Mesenteric fat pad (tissue), 1 donor: ENCODE data around the gene UGT1A8. TPM values are rescaled to one million over a fixed set of nuclear protein-coding genes. Genes with fewer than 3 reads are reported as not detected.
"Not testable (repeated sequence)": the region's sequence is repeated elsewhere in the genome, so short reads cannot be mapped to it uniquely, and the experiment has no call there.

Source experiments
- DNase-seq: peaks from one replicate; pipeline ENCODE4 v3.0.0-alpha.2; 2020; ENCODE audit warnings: low spot score
- total RNA-seq: library from RNA; stranded (reverse); fragmentation: NEBNext Ultra II Directional; extraction: Animal tissue kit (Norgen Biotek cat#: 25700); gene quantifications from one replicate; pipeline ENCODE4 v1.2.1, GENCODE V29; 2021
- donor health status: DM: yes; HTN: yes; CAD: no.

UGT1A8 gene
- total RNA-seq, 1 donor from 2014 or later = not detected

DNA sequence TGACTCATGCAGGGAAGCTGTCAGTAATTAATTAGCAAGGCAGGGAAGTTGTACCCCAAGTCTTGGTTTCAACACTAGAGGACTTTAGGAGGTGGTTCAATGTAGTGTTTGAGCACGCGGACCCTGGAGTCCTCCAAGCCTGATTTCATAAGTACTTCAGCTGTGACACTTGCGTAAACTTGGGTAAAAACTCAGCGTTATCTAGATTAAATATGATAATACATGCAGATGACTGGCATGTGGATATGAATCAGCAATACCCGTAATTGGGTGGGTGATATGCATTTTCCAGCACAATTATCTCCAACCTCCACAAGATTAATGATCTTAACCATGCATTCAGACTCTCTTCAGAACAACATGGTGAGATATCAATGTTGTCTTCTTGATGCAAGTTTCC is 69.5 kb downstream of the UGT1A8 start:
- no peak for DNase-seq

DNA sequence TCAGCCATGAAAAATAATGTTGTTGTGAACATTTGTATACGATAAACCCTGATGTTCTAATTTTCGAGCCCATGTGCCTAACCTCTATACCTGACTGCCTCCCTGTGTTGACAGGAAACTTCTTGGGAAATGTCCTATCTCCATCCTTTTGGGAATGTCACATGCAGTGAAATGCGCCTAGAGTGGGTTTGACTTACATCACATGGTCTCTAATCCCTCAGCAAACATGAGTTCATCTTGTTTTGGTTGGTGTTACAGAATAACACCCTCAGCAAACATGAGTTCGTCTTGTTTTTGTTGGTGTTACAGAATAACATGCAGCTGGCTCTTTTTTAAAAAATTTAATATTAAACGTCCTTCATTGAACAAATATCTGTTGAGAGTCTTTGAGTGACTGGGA is 70.9 kb downstream of the UGT1A8 start:
- DNase-seq = no peak

DNA sequence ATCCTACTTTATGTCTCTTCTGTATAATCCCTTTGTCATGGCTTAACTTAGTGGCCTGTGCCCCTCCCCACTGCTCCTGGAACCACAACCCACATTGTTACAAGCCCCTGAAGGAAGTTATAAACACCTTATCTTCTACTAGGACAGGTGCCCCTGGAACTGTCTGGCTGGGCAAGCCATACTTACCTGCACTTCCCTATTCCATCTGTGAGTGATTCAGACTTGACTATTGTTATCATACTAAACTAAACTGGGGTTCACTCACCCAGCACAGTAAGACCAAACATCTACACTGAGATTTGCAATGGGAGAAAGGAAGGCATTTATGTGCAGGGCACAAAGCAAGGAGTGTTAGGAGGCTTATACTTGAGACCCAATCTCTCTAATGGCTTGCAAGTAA is 71.6 kb downstream of the UGT1A8 start:
- DNase-seq = no peak

DNA sequence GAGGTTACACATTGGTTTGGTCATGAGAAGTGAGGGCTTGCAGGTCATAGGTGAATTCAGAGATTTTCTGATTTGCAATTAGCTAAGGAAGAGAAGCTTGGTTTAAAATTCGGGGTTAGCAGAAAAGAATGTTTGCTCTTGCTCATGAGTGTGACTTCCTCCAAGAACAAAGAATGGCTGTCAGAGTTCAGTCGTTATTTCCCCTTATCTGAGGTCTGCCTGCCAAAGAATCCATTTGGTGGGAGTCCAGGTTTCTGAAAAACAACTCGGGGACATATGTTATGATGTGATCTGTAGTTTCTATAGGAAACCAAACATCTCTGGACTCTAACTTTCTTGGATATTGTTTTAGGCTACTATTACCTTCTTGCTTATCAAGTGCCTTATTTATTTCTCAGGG is 72.1 kb downstream of the UGT1A8 start:
- no peak for DNase-seq

DNA sequence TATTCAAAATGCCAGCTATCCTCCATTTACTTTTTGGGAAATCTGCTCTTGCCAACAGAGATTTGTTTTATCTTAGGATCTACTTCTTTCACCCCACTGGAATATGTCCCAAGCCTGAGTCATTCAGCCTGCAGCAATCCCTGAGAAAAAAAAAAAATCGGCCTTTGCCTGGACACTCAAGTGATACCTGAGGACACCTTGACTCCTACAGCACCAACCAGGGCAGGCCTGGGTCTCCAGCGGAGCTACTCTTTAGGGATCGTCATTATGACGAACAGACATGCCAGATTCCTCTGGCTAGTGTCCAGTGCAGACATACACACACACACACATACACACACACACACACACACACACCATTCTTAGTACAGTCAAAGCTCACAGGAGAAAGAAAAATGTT is 73.0 kb downstream of the UGT1A8 start:
- DNase-seq = no peak

DNA sequence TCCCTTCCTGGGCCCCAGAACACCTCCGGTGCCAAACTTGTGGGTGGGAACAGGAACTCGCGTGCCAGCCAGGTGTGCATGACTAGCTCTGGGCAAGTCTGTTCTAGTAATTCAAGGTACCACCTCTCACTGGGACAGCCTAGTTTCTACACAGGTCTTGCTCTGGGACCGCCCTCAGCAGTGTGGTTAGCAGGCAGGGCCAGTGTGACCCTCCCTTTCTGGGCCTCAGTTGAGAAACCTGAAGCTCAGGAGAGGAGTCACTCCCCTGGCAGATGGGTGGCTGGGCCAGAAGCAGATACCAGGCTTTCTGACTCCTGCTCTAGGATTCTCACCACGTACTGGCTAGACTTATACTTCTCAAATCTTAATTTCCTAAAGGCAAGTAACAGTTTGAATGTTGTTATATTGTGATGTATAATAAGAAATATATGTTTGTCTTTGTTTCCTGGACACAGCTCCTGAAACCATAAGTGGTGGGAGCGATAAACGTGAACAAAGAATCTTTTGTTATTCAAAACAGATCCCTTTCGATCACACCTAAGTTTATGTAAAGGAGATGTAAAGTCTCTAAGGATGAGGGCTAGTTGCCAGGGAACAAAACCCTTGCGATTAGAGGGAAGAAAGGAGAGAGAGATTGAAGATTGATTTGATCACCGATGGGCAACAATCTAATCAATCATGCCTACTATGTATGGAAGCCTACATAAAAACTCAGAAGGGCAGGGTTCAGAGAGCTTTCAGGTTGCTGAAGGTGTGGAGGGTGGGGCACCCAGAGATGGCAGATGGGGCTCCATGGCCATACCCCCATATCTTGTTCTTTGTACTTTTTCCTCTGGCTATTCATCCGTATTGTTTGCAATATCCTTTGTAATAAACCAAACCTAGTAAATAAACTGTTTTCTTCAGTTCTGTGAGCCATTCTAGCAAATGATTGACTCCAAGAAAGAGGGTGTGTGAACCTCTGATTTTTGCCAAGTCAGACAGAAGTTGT is 74.3 kb downstream of the UGT1A8 start:
- no peak for DNase-seq

DNA sequence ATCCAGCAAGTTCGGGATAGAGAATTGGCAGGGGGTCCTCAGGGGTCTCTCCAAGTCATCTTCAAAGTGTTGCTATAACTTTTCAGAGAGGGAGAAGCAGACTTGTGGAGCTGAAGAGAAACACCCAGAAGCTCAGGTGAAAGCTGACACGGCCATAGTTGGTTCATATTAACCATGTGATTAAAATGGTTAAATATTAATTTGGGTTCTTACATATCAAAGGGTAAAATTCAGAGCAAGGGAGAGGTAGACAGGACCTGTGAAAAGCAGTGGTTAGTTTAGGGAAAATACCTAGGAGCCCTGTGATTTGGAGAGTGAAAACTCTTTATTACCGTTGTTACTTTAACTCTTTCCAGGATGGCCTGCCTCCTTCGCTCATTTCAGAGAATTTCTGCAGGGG is 75.2 kb downstream of the UGT1A8 start, which contains the start of gene UGT1A6:
Gene UGT1A6 (plus strand): TSS at position 243 of the 400 bp plus-strand sequence. CDS start 115 bp downstream, at position 358.
- DNase-seq = no peak

DNA sequence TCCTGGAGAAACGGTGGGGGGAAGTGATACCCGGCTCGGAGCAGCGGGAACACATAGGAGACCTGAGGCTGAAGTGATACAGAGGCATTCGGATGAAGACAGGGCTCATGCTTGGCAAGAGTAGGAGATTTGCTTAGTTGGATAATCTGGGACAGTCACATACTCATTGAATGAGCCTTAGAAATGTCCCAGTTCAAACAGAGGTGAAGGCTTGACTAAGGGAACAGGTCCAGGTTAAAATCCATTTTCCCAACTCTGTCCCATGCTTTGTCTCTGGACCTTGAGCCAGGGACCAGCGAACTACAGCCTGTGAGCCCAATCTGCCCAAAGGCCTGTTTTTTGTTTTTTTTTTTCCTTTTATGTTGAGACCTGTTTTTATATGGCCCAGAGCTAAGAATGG is 76.5 kb downstream of the UGT1A8 start:
- no peak for DNase-seq

DNA sequence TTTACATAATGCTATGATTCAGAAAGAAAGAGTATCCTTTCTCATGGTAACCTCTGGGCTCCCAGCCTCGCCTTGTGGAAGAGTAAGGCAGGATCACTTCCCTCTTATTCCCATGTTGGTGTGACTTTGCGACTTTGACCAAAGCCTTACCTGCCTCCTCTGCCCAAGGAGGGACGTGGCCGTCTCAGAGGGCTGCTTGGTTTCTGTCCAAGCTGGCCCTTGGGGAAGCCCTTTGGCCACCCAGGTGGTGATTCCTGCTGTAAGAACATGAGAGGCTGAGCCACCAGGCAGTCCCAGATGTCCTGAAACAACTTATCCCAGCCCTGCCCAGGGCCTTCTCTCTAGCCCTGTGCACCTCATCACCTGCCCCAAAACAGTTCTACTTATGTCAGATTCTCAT is 81.3 kb downstream of the UGT1A8 start:
- no peak for DNase-seq

DNA sequence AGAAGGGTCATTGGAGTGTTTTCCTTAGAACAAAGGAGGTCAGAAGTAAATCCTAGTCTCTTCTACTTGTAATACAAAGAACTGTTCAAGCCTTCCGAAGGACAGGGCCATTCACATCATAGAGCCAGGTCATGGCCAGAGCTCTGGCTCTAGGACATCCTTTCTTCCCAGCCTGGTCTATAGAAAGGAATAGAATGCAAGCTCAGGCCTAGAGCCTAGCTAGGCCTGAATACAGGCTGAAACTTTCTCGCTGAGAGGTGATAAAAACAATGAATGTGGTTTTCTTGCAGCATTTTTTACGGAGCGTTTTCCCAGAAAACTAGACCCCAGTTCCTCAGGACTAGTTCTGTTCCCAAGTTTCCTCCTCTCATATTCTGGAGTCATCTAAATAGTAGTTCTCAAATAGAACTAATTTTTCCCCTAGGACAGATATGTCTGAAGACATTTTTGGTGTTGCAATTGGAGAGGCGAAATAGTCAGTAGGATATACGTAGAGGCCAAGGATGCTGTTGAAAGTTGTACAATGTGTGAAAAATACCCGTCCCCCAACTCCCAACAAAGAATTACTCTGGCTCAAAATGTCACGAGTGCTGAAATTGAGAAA is 82.1 kb downstream of the UGT1A8 start:
- no peak for DNase-seq

DNA sequence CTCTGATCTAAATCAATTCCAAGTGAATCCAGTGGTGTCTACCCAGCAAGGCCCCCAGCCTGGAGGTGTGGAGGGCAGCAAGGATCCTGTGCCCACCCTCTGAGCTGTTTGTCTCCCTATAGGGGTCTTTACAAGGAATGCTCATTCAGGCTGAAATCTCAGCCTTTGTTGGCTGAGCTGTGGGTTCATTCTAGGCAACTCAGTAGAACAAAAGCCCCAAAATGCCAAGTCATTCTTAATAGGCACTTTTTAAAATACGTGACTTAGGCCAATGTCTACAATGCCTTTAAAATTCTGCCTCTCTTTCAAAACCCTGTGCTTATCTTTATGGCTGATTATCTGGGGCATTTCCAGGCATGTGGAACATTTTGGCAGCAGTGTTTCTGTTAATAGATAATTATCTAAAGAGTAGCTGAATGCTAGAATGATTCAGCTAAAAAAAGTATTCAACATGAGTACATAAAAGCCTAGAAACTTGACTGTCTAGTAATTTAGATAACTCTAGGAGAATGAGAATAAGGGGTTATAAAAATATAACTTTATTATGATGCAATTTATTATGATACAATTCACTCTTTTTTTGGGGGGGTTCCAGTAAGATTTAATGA is 82.7 kb downstream of the UGT1A8 start:
- no peak for DNase-seq

DNA sequence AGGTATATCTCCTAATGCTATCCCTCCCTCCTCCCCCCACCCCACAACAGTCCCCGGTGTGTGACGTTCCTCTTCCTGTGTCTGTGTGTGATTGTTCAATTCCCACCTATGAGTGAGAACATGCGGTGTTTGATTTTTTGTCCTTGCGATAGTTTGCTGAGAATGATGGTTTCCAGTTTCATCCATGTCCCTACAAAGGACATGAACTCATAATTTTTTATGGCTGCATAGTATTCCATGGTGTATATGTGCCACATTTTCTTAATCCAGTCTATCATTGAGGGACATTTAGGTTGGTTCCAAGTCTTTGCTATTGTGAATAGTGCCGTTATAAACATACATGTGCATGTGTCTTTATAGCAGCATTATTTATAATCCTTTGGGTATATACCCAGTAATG is 83.4 kb downstream of the UGT1A8 start:
- not testable (repeated sequence) for DNase-seq

DNA sequence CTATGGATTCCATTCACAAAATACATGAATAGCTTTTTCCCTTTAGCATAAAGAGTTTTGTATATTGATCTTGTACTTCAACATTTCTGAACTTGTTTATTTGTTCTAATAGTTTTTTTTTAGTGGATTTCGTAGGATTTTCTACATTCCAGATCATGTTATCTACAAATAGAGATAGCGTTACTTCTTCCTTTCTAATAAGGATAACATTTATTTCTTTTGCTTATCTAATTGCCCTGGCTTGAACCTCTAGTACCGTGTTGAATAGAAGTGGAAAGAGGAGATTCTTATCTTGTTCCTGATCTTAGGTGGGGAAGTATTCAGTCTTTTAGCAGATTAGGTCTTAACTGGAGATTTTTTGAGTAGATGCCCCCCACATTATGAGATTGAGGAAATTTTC is 84.8 kb downstream of the UGT1A8 start:
- DNase-seq = no peak

DNA sequence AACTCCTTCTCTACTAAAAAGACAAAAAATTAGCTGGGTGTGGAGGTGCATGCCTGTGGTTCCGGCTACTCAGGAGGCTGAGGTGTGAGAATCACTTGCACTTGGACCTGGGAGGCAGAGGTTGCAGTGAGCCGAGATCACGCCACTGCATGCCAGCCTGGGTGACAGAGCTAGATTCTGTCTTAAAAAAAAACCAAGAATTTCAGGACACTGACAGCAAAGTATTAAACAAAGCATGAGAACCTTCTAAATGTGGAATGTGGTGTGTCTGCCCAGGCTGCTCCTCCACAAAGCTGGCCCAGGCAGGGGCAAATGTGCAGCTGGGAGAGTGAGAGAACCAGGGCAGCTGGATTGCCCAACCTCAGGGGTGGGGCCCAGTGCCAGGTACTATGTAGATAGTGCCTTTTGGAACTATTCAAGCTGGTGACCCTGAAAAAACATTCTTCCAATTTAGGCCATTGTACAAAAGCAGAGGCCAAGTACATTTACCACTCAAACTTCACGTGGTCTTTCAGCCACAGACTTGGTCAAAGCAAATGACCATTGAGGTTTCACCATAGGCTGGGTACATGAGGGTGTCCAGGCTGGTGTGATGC is 88.6 kb downstream of the UGT1A8 start:
- no peak for DNase-seq

DNA sequence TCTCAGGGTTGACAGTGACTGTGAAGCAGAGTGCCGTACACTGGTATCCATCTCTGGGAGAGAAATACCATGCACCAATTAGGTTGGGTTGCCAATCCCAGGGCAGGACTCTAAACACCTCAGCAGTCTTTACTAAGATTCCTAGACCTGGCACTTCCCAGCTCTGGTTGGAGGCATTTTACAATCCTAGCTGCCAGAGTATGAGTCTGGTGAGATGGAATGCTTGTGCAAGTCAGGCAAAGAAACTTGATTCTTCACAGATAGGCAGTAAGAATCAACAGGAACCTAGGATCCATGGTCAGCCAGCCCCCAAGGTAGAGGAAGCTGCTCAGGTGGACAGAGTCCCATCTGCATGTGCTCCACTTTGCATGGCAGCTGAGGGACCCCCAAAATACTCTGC is 89.3 kb downstream of the UGT1A8 start:
- no peak for DNase-seq

DNA sequence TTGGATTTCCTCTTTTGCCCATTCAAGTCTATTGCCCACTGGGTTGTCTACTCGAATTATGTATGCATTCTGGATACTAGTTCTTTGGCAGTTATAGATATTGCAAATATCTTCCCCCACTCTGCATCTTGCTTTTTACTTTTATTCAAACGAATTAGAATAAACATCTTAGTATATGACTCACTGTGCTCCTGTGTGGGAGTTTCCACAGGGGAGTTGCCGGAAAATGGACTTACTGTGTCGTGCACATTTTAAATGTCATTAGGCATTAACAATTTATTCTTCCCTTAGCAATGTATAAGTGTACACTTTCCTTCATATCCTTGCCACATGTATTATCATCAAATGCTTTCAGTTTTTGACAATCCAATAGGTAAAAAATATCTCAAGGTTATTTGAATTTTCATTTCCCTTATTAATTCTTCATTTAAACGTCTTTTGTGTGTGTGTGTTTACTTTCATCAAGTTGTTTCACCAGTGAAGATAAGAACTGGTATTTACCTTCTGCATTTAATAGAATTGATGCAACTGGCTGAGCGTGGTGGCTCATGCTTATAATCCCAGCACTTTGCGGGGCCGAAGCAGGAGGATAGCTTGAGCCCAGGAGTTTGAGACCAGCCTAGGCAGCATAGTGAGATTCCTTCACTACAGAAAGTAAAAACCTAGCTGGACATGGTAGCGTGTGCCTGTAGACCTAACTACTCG is 90.7 kb downstream of the UGT1A8 start:
- DNase-seq = no peak

DNA sequence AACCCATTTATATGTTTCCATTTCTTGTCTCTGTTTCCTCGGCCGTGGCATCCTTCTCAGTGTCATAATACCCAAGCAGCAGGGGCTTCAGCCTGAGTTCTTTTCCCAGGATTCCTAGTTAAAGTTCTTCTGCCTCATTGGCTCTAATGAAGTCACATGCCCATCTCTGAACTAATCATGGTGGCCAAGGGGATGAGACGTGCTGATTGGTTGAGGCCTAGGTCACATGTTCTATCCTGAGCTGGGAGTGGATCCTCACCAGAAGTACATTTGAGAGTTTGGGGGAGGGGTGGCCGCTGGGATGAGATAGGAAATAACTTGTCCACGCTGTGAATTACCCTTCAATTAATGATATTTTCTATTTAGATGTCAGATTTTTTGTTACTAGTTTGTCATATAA is 91.5 kb downstream of the UGT1A8 start:
- no peak for DNase-seq

DNA sequence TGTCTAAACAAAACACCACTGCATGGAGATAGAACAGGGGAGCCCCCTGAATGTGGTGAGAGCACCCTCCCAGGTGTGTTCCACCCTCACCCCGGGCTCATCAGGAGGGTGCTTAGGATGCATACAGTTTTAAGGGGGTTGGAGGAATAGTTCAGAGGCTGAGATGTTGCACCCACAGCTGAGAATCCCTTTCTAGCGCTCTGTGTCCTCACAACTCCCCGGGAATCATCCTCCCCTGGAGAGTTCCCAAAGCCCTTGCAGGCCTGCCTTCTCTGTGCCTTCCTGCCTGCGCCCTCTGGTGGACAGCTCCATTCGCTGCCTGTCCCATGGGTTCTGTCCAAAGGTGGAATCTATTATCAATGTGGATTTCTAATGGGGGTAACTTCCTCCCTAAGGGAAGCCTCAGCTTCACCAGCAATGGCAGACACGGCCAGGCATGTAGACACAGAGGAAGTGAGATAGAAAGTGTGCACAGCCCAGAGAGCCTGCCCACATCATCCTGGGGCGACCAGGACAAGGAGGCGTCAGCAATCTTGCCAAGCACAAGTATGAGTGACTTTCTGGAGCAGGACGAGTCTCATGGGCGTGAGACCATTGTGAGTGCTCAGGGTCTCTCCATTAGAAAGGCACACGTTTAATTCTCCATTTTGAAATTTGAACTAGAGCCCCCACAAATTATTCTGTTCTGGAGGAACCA is 94.0 kb downstream of the UGT1A8 start:
- DNase-seq = no peak

DNA sequence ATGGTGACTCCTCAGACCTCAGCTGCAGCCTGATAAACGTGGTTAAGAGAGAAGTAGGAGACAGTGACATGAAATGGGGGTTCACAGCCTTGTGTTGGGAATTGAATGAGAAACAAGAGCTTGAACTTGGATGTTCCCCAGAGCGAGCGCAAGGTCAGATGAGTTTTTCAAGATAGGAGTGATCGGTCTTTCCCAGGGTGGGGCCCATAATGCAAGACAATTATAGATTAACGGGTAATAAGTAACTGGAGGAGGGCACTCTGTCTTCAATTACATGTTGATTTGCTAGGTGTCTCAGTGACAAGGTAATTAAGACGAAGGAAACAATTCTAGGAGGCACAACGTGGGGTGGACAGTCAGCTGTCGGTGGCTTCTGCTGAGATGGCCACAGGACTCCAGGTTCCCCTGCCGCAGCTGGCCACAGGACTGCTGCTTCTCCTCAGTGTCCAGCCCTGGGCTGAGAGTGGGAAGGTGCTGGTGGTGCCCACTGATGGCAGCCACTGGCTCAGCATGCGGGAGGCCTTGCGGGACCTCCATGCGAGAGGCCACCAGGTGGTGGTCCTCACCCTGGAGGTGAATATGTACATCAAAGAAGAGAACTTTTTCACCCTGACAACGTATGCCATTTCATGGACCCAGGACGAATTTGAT is 95.3 kb downstream of the UGT1A8 start, which contains the start of gene UGT1A5:
Gene UGT1A5 (plus strand): TSS at position 297 of the 651 bp plus-strand sequence. CDS start 85 bp downstream, at position 382.
- no peak for DNase-seq

DNA sequence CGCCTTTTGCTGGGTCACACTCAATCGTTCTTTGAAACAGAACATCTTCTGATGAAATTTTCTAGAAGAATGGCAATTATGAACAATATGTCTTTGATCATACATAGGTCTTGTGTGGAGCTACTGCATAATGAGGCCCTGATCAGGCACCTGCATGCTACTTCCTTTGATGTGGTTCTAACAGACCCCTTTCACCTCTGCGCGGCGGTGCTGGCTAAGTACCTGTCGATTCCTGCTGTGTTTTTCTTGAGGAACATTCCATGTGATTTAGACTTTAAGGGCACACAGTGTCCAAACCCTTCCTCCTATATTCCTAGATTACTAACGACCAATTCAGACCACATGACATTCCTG is 95.8 kb downstream of the UGT1A8 start:
- DNase-seq = no peak
